ENCODE measurements around the gene NEGR1.

GRCh38 chr1:71676979-71677925, 605.1 kb downstream of the NEGR1 start:
- TF ChIP-seq RBM15 (IDR thresholded peaks at IDR 0.05; ENCODE audit: insufficient read depth, low read length) (no peak), TRIM24 (IDR thresholded peaks at IDR 0.05) (no peak), SRF (CRISPR knock-in tag; IDR thresholded peaks at IDR 0.05) (no peak), JUND (IDR thresholded peaks at IDR 0.05; ENCODE audit: borderline replicate concordance, low read depth, low read length) (no peak), JUND (tag; IDR thresholded peaks at IDR 0.05; ENCODE audit: borderline replicate concordance, low read depth, low read length) (no peak), POLR2A (conservative IDR thresholded peaks at IDR 0.05) (no peak), CTCF (IDR thresholded peaks at IDR 0.05 in 2 of 3, conservative IDR thresholded peaks at IDR 0.05 in 1 of 3; ENCODE audit: insufficient read depth in 2 of 3, low read depth in 1 of 3, low read length in 3 of 3) (no peak), TBP (optimal IDR thresholded peaks at IDR 0.05; ENCODE audit: low read depth, low read length) (no peak), MYC (IDR thresholded peaks at IDR 0.05; ENCODE audit: low read depth, low read length) (no peak), MYC (CRISPR knock-in tag; IDR thresholded peaks at IDR 0.05; ENCODE audit: borderline replicate concordance, low read depth) (no peak), EGR1 (conservative IDR thresholded peaks at IDR 0.05) (no peak), ELK3 (CRISPR knock-in tag; IDR thresholded peaks at IDR 0.05) (no peak), CGGBP1 (CRISPR knock-in tag; IDR thresholded peaks at IDR 0.05) (no peak), E2F6 (IDR thresholded peaks at IDR 0.05; ENCODE audit: borderline replicate concordance in 1 of 2, extremely low read depth in 1 of 2, insufficient read depth in 1 of 2, insufficient read length in 1 of 2, low read depth in 1 of 2, low read length in 1 of 2, poor library complexity in 1 of 2, severe bottlenecking in 1 of 2) (no peak), BCL6 (CRISPR knock-in tag; IDR thresholded peaks at IDR 0.05) (no peak)
